Neural crest cell (in vitro differentiated cells): ENCODE data around the gene PLAAT5. TPM values are rescaled to one million over a fixed set of nuclear protein-coding genes. Genes with fewer than 3 reads are reported as not detected.

ENCODE experiments used
- DNase-seq: peaks from one replicate; pipeline ENCODE4 v3.0.0; 2021; ENCODE audit warnings: low read depth, mixed read lengths, low spot score
- H3K27ac Mint-ChIP-seq: one replicate; pipeline ENCODE4 v1.8.0; 2021; ENCODE audit warnings: mild to moderate bottlenecking, mixed read lengths; ENCODE audit not compliant: unreplicated experiment
- H3K27me3 Mint-ChIP-seq: 2 replicates; pipeline ENCODE4 v1.8.0; 2021; ENCODE audit warnings: low read depth, mild to moderate bottlenecking, mixed read lengths
- H3K36me3 Mint-ChIP-seq: 2 replicates; pipeline ENCODE4 v1.8.0; 2021; ENCODE audit warnings: low read depth, mild to moderate bottlenecking, mixed read lengths
- H3K4me1 Mint-ChIP-seq: 2 replicates; pipeline ENCODE4 v1.8.0; 2021; ENCODE audit warnings: mixed read lengths
- H3K4me3 Mint-ChIP-seq: one replicate; pipeline ENCODE4 v1.8.0; 2021; ENCODE audit warnings: mild to moderate bottlenecking, mixed read lengths
- H3K9me3 Mint-ChIP-seq: 2 replicates; pipeline ENCODE4 v1.8.0; 2021; ENCODE audit warnings: mixed read lengths
- total RNA-seq: library from RNA; stranded (reverse); gene quantifications from 2 replicates; pipeline ENCODE4 v1.2.1, GENCODE V29; 2021
- TF ChIP-seq, protein P1 (sequence below): fragments of 200-600 bp; sonication (generic); conservative IDR thresholded peaks from 2 replicates; pipeline ENCODE4 v1.5.0; 2021; ENCODE audit warnings: antibody characterized with exemption, mild to moderate bottlenecking

The PLAAT5 gene
- total RNA-seq, 1 donor from 2014 or later, result 0.77 TPM

DNA sequence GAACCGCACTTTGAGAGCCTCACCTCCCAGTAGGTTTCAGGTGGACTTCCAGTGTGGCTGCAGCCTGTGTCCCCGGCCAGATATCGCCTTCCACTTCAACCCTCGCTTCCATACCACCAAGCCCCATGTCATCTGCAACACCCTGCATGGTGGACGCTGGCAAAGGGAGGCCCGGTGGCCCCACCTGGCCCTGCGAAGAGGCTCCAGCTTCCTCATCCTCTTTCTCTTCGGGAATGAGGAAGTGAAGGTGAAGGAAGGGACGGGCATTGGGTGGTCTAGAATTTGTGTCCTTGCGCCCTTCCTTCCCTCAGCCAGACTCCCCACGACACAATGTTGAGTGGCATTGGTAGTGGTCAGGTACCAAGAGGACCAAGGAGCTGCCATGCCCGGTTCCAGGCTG, 17.8 kb upstream of the PLAAT5 start:
- Mint-ChIP-seq H3K27me3 (no peaks in the 10 kb centered on the region), H3K4me1 (no peaks in the 10 kb centered on the region), H3K27ac (no peak overlapping the region), H3K4me3 (no peak overlapping the region), H3K36me3 (no peaks in the 10 kb centered on the region), H3K9me3 (no peaks in the 10 kb centered on the region)
- TF ChIP-seq, protein P1, sequence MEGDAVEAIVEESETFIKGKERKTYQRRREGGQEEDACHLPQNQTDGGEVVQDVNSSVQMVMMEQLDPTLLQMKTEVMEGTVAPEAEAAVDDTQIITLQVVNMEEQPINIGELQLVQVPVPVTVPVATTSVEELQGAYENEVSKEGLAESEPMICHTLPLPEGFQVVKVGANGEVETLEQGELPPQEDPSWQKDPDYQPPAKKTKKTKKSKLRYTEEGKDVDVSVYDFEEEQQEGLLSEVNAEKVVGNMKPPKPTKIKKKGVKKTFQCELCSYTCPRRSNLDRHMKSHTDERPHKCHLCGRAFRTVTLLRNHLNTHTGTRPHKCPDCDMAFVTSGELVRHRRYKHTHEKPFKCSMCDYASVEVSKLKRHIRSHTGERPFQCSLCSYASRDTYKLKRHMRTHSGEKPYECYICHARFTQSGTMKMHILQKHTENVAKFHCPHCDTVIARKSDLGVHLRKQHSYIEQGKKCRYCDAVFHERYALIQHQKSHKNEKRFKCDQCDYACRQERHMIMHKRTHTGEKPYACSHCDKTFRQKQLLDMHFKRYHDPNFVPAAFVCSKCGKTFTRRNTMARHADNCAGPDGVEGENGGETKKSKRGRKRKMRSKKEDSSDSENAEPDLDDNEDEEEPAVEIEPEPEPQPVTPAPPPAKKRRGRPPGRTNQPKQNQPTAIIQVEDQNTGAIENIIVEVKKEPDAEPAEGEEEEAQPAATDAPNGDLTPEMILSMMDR, result no peak
- no peak for DNase-seq

DNA sequence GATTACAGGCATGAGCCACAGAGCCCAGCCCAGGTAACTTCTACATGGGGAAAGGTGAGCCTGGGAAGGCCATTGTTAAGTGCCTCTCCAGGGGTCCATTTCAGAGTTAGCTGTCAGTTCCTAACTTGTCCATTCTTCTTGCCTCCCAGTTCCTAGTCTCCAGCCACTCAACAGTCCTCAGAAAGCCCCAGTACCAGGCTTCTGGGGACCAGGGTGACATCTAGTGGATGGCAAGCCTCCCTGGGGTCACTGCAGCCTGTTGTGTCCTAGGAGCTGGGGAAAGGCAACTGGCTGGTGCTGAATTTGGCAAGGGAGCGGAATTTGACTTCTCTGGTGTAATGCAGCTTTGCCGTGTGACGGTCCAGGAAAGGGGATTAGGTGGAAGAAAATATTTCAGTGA, 17.0 kb upstream of the PLAAT5 start:
- Mint-ChIP-seq H3K27me3 (no peaks in the 10 kb centered on the region), H3K4me3 (no peak overlapping the region), H3K36me3 (no peaks in the 10 kb centered on the region), H3K27ac (no peak overlapping the region), H3K4me1 (no peaks in the 10 kb centered on the region), H3K9me3 (no peaks in the 10 kb centered on the region)
- DNase-seq, result no peak
- TF ChIP-seq, protein P1, result peak; percentile 36

DNA sequence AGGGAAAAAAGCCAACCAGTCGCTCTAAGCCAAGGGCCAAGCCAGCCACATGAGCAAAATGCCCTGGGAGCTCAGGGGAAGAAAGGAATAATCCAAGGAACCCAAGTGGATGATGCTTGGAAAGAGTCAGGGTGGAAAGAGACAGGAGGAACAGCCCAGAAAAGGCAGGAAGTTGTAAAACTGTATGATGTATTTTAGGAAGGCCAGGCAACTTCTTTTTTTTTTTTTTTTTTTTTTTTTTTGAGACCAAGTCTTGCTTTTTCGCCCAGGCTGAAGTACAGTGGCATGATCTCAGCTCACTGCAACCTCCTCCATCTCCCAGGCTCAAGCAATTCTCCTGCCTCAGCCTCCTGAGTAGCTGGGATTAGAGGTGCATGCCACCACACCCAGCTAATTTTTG, 16.5 kb upstream of the PLAAT5 start:
- no peak for DNase-seq
- TF ChIP-seq, protein P1, result no peak
- Mint-ChIP-seq H3K27ac (no peak overlapping the region), H3K9me3 (no peaks in the 10 kb centered on the region), H3K4me1 (no peaks in the 10 kb centered on the region), H3K4me3 (no peak overlapping the region), H3K27me3 (no peaks in the 10 kb centered on the region), H3K36me3 (no peaks in the 10 kb centered on the region)

DNA sequence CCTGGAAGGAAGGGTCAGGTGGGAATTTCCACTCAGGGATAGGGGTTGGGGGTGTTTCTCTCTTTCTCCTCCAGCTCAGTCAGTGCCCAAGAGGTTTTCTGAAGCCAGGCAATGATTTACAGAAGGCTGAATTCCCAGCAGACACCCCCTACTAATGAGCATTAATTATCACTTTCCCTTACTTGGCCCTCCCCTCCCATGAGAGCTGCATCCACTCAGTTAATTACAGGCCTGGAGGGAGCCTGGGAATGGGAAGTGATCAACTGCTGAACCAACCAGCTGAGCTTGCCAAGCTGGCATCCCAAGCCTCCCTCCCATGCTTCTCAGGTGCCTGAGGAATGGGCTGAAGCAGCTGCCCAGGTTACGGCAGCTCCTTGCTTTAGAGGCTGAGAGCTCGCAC, 15.9 kb upstream of the PLAAT5 start:
- Mint-ChIP-seq H3K36me3 (no peaks in the 10 kb centered on the region), H3K4me1 (no peaks in the 10 kb centered on the region), H3K27ac (no peak overlapping the region), H3K9me3 (no peaks in the 10 kb centered on the region), H3K27me3 (no peaks in the 10 kb centered on the region), H3K4me3 (no peak overlapping the region)
- DNase-seq, result no peak
- TF ChIP-seq, protein P1, result no peak

DNA sequence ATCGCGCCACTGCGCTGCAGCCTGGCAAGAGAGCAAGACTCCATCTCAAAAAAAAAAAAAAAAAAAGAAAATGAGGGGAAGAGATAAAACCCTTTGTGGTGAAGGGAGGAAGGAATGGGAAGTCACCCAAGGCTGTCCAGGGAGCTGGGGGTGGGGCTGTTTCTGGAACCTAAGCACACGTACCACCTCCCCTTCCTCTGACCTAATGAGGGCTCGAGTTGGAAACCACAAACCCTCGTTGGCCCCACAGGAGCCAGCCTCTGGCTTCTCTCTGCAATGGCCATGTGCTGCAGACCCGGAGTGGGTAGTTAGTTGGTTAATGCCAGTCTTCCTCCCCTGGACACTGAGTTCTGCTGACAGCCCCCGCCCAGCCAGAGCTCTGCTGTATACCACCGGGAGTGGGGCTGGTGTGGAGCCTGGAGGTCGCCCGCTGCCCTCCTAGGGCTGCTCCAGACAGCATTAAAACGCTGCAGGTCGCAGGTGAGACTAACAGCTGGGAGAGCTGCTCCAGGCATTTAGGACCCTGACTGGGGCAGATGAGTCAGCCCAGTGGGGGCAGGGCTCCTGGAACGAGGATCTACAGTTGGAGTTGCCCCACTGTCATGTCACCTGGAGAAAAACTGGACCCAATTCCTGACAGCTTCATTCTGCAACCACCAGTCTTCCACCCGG, 15.0 kb upstream of the PLAAT5 start, which contains the start of gene LGALS12:
Gene LGALS12, plus strand, starts transcription at position 228 of the 672 bp plus-strand sequence. Its CDS starts 375 bp downstream, at position 603.
- H3K4me3 Mint-ChIP-seq, result no peak within 1 kb of the TSS
- no peaks in the 10 kb centered on the region for H3K36me3 Mint-ChIP-seq

More for the DNA sequence above, 15.0 kb upstream of the PLAAT5 start, which contains the start of gene LGALS12:
- no peaks in the 10 kb centered on the region for H3K27me3 Mint-ChIP-seq
- H3K27ac Mint-ChIP-seq, result no peak within 1 kb of the TSS
- no peaks in the 10 kb centered on the region for H3K4me1 Mint-ChIP-seq
- TF ChIP-seq, protein P1, result no peak
- no peaks in the 10 kb centered on the region for H3K9me3 Mint-ChIP-seq
- no peak for DNase-seq
